ENCODE results near the gene HHEX.
"Not testable (repeated sequence)": the region's sequence is repeated elsewhere in the genome, so short reads cannot be mapped to it uniquely, and the experiment has no call there.

The HHEX gene

GRCh38 chr10:92689663-92690210, at the start of gene HHEX:
Gene HHEX (plus strand): TSS chr10:92689955. CDS start chr10:92689987, 32 bp downstream.
- DNase-seq (ENCODE audit: low read depth, low spot score), result no peak

DNA sequence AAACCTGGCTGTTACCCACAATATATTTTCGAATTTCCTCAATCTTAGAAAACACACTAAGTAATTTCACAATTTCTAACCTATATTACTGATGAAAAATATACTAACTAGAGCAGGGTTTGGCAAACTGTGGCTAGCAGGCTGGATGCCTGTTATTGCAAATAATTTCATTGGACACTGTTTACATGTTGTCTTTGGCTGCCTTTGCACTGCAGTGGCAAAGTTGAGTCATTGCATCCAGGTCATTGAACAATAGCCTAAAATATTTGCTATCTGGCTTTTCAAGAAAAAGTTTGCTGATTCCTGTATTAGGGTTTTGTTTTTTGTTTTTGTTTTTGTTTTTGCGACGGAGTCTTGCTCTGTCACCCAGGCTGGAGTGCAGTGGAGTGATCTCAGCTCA, 49.6 kb upstream of the HHEX start:
- DNase-seq (ENCODE audit: low read depth, low spot score), result no peak

- no peak for DNase-seq (ENCODE audit: low read depth, low spot score)
Observed at GRCh38 chr10:92641492-92641891, 48.3 kb upstream of the HHEX start.

- DNase-seq (ENCODE audit: low read depth, low spot score), result no peak
Observed at GRCh38 chr10:92644921-92645320, 44.8 kb upstream of the HHEX start.

DNA sequence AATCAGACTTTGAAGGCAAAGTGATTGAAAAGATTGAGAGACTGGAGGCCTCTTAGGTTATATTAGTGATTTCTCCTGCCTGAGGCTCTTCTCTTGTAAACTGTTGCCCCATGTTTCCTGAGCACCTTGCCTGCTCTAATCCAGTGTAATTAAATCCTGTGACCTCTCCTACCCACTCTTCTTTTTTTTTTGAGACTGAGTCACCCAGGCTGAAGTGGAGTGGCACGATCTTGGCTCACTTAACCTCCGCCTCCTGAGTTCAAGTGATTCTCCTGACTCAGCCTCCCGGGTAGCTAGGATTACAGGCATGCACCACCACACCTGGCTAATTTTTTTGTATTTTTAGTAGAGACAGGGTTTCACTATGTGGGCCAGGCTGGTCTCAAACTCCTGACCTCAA, 38.9 kb upstream of the HHEX start:
- DNase-seq (ENCODE audit: low read depth, low spot score), result not testable (repeated sequence)

DNA sequence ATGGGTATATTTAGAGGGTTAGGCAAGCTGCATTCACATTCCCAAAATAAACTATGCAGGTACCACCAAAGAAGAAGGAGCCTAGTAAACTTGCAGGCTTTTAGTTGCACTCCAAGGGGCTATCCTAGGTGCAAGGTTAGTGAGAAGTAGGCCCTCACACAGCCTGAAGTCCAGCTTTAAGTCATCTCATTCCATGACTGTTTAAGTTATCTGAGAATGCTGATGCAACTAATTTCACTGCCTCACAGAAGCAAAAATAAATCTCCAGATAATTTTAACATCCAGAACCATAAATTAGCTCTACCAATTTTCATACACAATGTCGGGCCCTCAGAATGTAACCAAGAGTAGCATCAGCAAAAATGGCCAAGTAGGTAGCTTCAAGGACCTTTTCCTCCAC, 34.3 kb upstream of the HHEX start:
- DNase-seq (ENCODE audit: low read depth, low spot score), result no peak

GRCh38 chr10:92656266-92656961, 33.3 kb upstream of the HHEX start:
- DNase-seq (ENCODE audit: low read depth, low spot score), result no peak

DNA sequence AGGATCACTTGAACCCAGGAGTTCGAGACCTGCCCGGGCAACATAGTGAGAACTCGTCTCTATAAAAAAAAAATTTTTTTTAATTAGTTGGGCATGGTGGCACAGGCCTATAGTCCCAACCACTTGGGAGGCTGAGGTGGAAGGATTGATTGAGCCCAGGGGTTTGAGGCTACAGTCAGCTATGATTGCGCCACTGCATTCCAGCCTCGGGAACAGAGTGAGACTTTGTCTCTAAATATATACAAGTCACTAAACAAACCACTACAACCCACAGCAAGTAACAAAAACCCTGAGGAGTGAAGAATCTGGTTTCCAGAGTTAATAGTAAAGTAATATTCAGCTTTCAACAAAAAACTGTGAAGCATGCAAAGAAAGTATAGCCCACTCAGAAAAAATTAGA, 32.7 kb upstream of the HHEX start:
- no peak for DNase-seq (ENCODE audit: low read depth, low spot score)

DNA sequence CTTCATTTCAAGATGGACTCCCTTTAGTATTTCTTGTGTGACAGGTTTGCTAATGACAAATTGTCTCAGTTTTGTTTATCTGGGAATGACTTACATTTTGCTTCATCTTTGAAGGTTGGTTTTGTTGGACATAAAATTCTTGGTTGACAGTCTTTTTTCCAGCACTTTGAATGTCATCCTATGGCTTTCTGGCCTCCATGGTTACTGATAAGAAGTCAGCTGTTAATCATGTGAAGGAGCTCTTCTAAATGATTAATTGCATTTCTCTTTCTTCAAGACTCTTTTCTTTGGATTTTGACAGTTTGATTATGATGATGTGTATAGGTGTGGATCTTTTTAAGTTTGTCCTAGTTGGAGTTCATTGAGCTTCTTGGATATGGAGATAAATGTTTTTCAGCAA, 26.9 kb upstream of the HHEX start:
- DNase-seq (ENCODE audit: low read depth, low spot score), result no peak

- no peak for DNase-seq (ENCODE audit: low read depth, low spot score)
Observed at GRCh38 chr10:92664322-92664721, 25.4 kb upstream of the HHEX start.

- no peak for DNase-seq (ENCODE audit: low read depth, low spot score)
Observed at GRCh38 chr10:92667078-92667477, 22.7 kb upstream of the HHEX start.

DNA sequence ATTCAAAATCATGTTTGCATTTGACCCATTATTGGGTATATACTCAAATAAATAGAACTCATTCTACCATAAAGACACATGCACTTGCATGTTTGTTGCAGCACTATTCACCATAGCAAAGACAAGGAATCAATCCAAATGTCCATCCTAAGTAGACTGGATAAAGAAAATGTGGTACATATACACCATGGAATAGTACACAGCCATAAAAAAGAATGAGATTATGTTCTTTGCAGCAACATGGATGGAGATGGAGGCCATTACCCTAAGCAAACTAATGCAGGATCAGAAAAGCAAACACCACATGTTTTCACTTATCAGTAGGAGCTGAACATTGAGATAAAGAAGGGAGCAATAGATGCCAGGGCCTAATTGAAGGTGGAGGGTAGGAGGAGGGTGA, 12.0 kb upstream of the HHEX start:
- DNase-seq (ENCODE audit: low read depth, low spot score), result no peak

DNA sequence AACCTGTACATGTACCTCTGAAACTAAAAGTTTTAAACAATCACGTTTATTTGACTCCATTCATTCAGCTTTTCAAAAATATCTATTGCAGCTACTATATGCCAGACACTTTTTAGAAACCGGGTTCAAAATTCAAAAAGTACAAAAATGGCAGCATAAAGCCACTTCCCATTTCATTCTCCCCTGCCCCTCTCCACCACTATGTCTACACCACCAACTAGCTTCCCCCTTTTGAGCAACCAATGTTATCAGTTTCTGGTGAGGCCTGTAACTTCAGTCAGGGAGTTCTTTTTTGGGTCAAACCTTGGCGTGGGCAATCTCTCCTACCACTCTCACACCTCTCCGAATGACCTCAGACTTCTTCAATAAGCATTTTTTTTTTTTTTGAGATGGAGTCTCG, 11.5 kb upstream of the HHEX start:
- DNase-seq (ENCODE audit: low read depth, low spot score), result no peak

GRCh38 chr10:92681306-92681834, 8.4 kb upstream of the HHEX start:
- DNase-seq (ENCODE audit: low read depth, low spot score), result no peak

- no peak for DNase-seq (ENCODE audit: low read depth, low spot score)
Observed at GRCh38 chr10:92688573-92688926, 1.2 kb upstream of the HHEX start.

DNA sequence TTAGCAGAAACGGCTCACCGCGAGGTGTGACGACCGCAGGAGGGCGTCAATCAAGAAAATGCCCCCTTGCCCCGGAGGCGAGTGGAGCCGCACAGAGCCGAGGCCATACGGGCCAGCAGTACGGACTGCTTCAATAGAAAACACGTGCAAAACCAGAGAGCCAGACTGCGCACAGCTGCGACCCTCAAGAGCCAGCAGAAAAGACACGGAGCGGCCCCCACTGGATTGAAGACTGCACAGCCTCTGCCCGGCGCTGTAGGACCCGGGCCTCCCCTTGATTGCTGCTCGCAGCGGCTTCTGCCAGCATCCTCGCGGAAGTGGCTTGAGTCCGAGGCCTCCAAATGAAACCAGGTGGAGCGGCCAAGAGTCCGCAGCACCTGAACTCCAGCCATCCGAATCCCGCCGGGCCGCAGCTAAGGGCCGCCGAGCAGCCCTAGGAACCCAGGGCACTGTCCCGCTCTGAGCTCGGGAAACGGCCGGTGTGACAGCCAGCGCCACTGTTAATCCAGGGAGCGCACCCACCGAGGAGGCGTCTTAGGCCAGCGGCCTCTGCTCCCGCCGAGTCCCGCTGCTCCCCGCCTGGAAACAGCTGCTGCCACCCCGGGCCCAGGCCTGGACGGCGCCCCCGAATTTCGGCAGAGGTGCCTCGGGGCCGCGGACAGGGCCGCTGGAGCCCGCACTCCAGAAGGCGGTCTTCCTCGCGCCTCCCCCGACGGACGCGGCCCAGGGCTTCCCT, 660 bp upstream of the HHEX start:
- DNase-seq (ENCODE audit: low read depth, low spot score), result no peak

- no peak for DNase-seq (ENCODE audit: low read depth, low spot score)
Observed at GRCh38 chr10:92690211-92690914, 608 bp downstream of the HHEX start.

DNA sequence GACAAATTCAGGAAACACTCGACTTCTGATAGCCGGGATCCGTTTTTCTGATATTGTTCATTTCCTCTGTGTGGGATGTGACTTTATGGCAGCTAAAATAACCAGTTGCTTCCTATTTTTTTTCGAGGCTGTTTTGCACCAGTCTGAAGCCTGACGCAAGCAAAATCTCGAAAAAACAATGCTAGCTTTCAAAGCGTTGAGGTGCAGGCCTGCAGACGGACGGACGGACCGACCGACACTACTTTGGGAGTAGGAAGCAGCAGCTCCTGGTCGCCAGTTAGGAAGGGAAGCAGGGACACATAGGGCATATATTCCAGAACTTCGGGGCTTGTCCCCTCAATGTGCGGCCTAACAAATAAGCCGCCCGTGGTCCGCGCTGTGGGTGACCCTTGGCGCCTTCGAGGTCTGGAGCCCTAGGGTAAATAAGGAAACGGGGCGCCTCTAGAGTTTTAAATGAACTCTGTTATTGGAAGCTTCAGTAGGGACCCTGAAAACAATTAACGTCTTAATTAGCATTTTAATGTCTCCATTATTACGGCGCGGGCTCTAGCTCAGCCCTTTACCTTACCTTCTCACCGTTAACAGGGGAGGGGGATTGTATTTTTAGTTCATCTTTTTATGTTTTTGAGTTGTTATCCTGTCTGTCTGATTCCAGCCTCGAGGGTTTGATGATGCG, 1.3 kb downstream of the HHEX start:
- DNase-seq (ENCODE audit: low read depth, low spot score), result no peak

- no peak for DNase-seq (ENCODE audit: low read depth, low spot score)
Observed at GRCh38 chr10:92691591-92692079, 1.9 kb downstream of the HHEX start.

GRCh38 chr10:92692080-92692671, 2.4 kb downstream of the HHEX start:
- no peak for DNase-seq (ENCODE audit: low read depth, low spot score)
